HepG2 (cell line): Measurements from ENCODE around the gene RETREG2. TPM values are rescaled to one million over a fixed set of nuclear protein-coding genes. Genes with fewer than 3 reads are reported as not detected.

ENCODE experiments used
- ATAC-seq: fragments of 200-7000 bp; cut with Tn5 transposase; 3 replicates; pipeline ENCODE4 v1.9.1; 2020; ENCODE audit warnings: mild to moderate bottlenecking, moderate library complexity
- BruUV-seq: library from RNA; stranded (reverse); fragments of 400-500 nt; replicated peaks from 2 replicates; lab custom pipeline; 2021; lab: Mats Ljungman, UMichigan
- CTCF ChIA-PET: fragments of 300-600 bp; formaldehyde crosslinking; extraction: SDS; loops from one replicate; lab custom pipeline; 2021; ENCODE audit warnings: low total read pairs, inconsistent platforms, low intra/inter-chr PET ratio; lab: Yijun Ruan, JAX
- POLR2A ChIA-PET: fragments of 350-600 bp; sonication (Branson Sonifier 250); formaldehyde crosslinking; loops from one replicate; lab custom pipeline; 2020; ENCODE audit warnings: antibody characterized with exemption, inconsistent platforms; lab: Yijun Ruan, JAX
- DNase-seq: peaks from one replicate; pipeline ENCODE4 v3.0.0-alpha.2; 2015; ENCODE audit warnings: low spot score
- FAIRE-seq: peaks from 3 replicates; lab custom pipeline; 2011; peaks lifted over from hg19 to GRCh38; lab: Jason Lieb, UNC
- H2AFZ ChIP-seq: one replicate; pipeline ENCODE4 v1.6.1; 2011; ENCODE audit warnings: low read length, inconsistent platforms
- H3K27ac ChIP-seq: fragments of 300-600 bp; 3 replicates; pipeline ENCODE4 v1.8.0; 2011; ENCODE audit warnings: mixed run types, mild to moderate bottlenecking, mixed read lengths, low read length, inconsistent platforms; ENCODE audit not compliant: insufficient read depth; ENCODE audit errors: extremely low read length
- H3K27me3 ChIP-seq, 2 experiments: fragments of 200-600 bp in 1 of 2; 2 replicates in 1 of 2; 3 replicates in 1 of 2; pipeline versions ENCODE4 v1.6.0 to v1.8.0; 2011; ENCODE audit warnings: low read length in 2 of 2, mild to moderate bottlenecking in 2 of 2, moderate library complexity in 2 of 2, inconsistent platforms in 1 of 2; ENCODE audit not compliant: insufficient read depth in 2 of 2, control insufficient read depth in 1 of 2
- H3K36me3 ChIP-seq, 2 experiments: fragments of 200-600 bp in 1 of 2; replicated peaks in 1 of 2; 2 replicates in 1 of 2; 3 replicates in 1 of 2; pipeline versions ENCODE4 v1.5.1 to v1.8.0; 2011; ENCODE audit warnings: low read length in 2 of 2, inconsistent platforms in 1 of 2; ENCODE audit not compliant: insufficient read depth in 2 of 2, control insufficient read depth in 1 of 2
- H3K4me1 ChIP-seq: 2 replicates; pipeline ENCODE4 v1.5.1; 2012; ENCODE audit warnings: low read length, inconsistent platforms; ENCODE audit not compliant: insufficient read depth
- H3K4me2 ChIP-seq: 2 replicates; pipeline ENCODE4 v1.6.0; 2011; ENCODE audit warnings: low read depth, low read length, inconsistent platforms
- H3K4me3 ChIP-seq, 3 experiments: fragments of 200-600 bp in 1 of 3; sonication (generic), shearing (Covaris generic) in 1 of 3; replicated peaks in 1 of 3; 2 replicates each; pipeline ENCODE4 v1.5.1; 2011 to 2016; ENCODE audit warnings: low read length in 3 of 3, inconsistent platforms in 2 of 3, low read depth in 2 of 3, mild to moderate bottlenecking in 2 of 3, control low read depth in 1 of 3, mixed read lengths in 1 of 3; ENCODE audit not compliant: insufficient read depth in 1 of 3
- H3K79me2 ChIP-seq: one replicate; pipeline ENCODE4 v1.6.1; 2011; ENCODE audit warnings: low read length, inconsistent platforms; ENCODE audit not compliant: insufficient read depth
- H3K9ac ChIP-seq: 2 replicates; pipeline ENCODE4 v1.6.0; 2011; ENCODE audit warnings: mild to moderate bottlenecking, low read depth, low read length, inconsistent platforms; ENCODE audit not compliant: insufficient read depth
- H3K9me3 ChIP-seq: 2 replicates; pipeline ENCODE4 v1.5.1; 2012; ENCODE audit warnings: mild to moderate bottlenecking, low read length
- H4K20me1 ChIP-seq: 2 replicates; pipeline ENCODE4 v1.6.0; 2011; ENCODE audit warnings: inconsistent platforms, mild to moderate bottlenecking, low read length, moderate library complexity; ENCODE audit not compliant: insufficient read depth
- MED13 ChIP-seq: sonication (generic); formaldehyde crosslinking; IDR thresholded peaks from 2 replicates; pipeline ENCODE4 v1.5.0; 2020; ENCODE audit warnings: missing genetic modification reagents
- ZNF468 ChIP-seq: sonication (generic); formaldehyde crosslinking; IDR thresholded peaks from 2 replicates; pipeline ENCODE4 v1.8.0; 2022; ENCODE audit warnings: mild to moderate bottlenecking, moderate library complexity, missing genetic modification reagents
- WGBS: methylation state at CpG from one replicate; pipeline ENCODE4 v1.1.6; 2017; ENCODE audit warnings: low lambda C conversion rate; 5-methylcytosine and 5-hydroxymethylcytosine counted together
- in situ Hi-C: cut with HindIII; loops from 2 replicates; pipeline ENCODE4 v1.10.0; 2017; ENCODE audit warnings: low pct_unique_long_range_greater_than_20kb; ENCODE audit not compliant: extremely low pct_ligation_motif_present
- intact Hi-C: fragments of 100-400 bp; cut with micrococcal nuclease; formaldehyde crosslinking; loops from one replicate; pipeline ENCODE4 v1.10.0; 2022; ENCODE audit not compliant: unreplicated experiment
- polyA plus RNA-seq, 8 experiments: library from polyadenylated mRNA; depleted of rRNA in 3 of 8; stranded (reverse) in 7 of 8; unstranded in 1 of 8; fragments of >200 nt; fragmentation: Illumina TruSeq in 4 of 8; extraction: Trizol in 4 of 8; gene quantifications; 2 replicates each; pipeline versions ENCODE4 v1.2.1 to v1.2.3, GENCODE V29; 2011 to 2016; ENCODE audit warnings: low read depth in 4 of 8, missing spikeins in 1 of 8, mixed read lengths in 1 of 8; ENCODE audit not compliant: insufficient read depth in 1 of 8
- total RNA-seq, 5 experiments: library from RNA; depleted of rRNA; stranded (reverse); fragments of >200 nt; fragmentation: Illumina TruSeq; extraction: Trizol; gene quantifications; 2 replicates each; pipeline ENCODE4 v1.2.3, GENCODE V29; 2016; ENCODE audit warnings: low read depth in 1 of 5
- TF ChIP-seq, protein P1 (sequence below): sonication (generic); formaldehyde crosslinking; IDR thresholded peaks from 2 replicates; pipeline ENCODE4 v1.4.0; 2020; ENCODE audit warnings: missing genetic modification reagents, borderline replicate concordance
- TF ChIP-seq, protein P2 (sequence below): sonication (generic); formaldehyde crosslinking; IDR thresholded peaks from 2 replicates; pipeline ENCODE4 v1.5.0; 2020; ENCODE audit warnings: mild to moderate bottlenecking, missing genetic modification reagents, moderate library complexity

RETREG2 gene
- total and polyA plus RNA-seq, 2 of the 13 experiments (the other 11 are each of a cell fraction or from before 2014, with no cell fraction given) = 86.0 to 134 TPM

DNA sequence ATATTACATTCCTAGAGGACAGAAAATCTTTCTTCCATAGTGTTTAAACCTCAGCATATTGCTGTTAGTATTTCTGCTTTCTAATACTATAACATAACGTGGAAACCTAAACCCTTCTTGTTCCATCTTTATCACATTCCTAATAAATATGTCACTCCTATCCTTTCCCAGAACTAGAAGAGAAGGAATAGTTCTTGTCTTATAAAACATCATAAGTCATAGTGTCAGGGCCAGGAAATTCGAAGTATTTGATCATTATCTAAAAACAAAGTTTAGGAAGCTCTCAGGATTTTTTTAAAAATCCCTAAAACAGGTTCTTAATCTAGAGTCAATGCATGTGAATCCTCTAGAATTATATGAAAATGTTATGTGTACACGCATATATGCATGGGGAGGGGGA, 19.5 kb upstream of the RETREG2 start:
- H3K27me3 ChIP-seq = no peaks in the 10 kb centered on the region

More for the DNA sequence above, 19.5 kb upstream of the RETREG2 start:
- FAIRE-seq (no peak), DNase-seq (no peak), ATAC-seq (no peak)
- Histone ChIP-seq H3K4me1 (peaks cover 18% of the 10 kb centered on the region), H3K9me3 (no peaks in the 10 kb centered on the region), H3K36me3 (peaks cover 5 to 21% of the 10 kb centered on the region in 2 experiments), H3K27ac (no peak overlapping the region), H3K79me2 (no peaks in the 10 kb centered on the region), H3K4me3 (no peak overlapping the region), H3K9ac (no peak overlapping the region), H3K4me2 (no peak overlapping the region), H4K20me1 (no peaks in the 10 kb centered on the region), H2AFZ (no peak overlapping the region)
- TF ChIP-seq MED13 (no peak), ZNF468 (no peak)
- TF ChIP-seq, protein P1, sequence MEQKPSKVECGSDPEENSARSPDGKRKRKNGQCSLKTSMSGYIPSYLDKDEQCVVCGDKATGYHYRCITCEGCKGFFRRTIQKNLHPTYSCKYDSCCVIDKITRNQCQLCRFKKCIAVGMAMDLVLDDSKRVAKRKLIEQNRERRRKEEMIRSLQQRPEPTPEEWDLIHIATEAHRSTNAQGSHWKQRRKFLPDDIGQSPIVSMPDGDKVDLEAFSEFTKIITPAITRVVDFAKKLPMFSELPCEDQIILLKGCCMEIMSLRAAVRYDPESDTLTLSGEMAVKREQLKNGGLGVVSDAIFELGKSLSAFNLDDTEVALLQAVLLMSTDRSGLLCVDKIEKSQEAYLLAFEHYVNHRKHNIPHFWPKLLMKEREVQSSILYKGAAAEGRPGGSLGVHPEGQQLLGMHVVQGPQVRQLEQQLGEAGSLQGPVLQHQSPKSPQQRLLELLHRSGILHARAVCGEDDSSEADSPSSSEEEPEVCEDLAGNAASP (CRISPR knock-in tag) = no peak
- TF ChIP-seq, protein P2, sequence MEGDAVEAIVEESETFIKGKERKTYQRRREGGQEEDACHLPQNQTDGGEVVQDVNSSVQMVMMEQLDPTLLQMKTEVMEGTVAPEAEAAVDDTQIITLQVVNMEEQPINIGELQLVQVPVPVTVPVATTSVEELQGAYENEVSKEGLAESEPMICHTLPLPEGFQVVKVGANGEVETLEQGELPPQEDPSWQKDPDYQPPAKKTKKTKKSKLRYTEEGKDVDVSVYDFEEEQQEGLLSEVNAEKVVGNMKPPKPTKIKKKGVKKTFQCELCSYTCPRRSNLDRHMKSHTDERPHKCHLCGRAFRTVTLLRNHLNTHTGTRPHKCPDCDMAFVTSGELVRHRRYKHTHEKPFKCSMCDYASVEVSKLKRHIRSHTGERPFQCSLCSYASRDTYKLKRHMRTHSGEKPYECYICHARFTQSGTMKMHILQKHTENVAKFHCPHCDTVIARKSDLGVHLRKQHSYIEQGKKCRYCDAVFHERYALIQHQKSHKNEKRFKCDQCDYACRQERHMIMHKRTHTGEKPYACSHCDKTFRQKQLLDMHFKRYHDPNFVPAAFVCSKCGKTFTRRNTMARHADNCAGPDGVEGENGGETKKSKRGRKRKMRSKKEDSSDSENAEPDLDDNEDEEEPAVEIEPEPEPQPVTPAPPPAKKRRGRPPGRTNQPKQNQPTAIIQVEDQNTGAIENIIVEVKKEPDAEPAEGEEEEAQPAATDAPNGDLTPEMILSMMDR = no peak
- ChIA-PET CTCF (interaction anchor here (3.2 to 4.4 kb wide), 2 partner anchors 53 to 137 kb away, joined by 28 to 50 read pairs; no protein-coding TSS in a partner anchor), POLR2A (interaction anchor here (1.1 to 2.9 kb wide), 2 partner anchors 50 to 53 kb away, joined by 3 to 14 read pairs; no protein-coding TSS in a partner anchor)
- BruUV-seq = no TSS peak
- intact Hi-C loops = no loop called here
- in situ Hi-C loops = loop anchor here (5.0 kb wide), 1 partner anchor 101 kb away; no protein-coding TSS in a partner anchor
- WGBS = 81% methylated on average over 3 of the region's 3 CpGs
